NCI-H146 (cell line): ENCODE measurements around the gene DUSP22.
"Not testable (repeated sequence)": the region's sequence is repeated elsewhere in the genome, so short reads cannot be mapped to it uniquely, and the experiment has no call there.

ENCODE experiments used
- DNase-seq: peaks from one replicate; lab custom pipeline; 2025; lab: John Stamatoyannopoulos, UW

Gene DUSP22

DNA sequence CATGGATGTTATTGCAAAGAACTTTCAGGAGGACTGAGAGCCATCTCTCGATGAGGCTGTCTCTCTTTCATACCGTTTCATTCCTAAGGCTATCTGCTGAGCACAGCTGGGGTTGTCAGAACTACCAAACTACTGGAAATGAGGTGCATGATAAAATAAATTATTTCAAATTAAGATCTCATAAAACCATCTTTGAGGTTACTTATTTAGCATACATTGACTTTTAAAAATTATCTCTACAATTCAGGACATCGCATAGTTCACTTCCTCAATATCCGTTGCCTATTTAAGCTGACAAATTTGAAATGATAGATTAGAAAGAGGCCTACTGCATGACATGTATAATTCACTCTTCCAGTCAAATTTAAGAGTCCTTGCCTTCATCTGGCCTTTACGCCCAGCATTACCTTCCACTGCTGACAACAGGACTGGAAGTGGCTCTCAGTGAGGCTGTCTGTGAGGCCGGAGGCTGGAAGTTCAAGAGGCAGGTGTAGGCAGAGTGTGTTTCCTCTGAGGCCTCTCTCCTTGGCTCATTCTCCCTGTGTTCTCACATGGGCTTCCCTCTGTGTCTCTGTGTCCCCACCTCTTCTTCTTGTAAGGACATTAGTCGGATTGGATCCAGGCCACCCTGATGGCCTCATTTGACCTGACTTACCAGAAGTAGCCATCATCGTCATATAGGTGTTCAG lies 12.8 kb upstream of the DUSP22 start:
- DNase-seq, result no peak

GRCh38 chr6:280775-281468 lies 11.4 kb upstream of the DUSP22 start:
- DNase-seq, result no peak

- no peak for DNase-seq
These were observed 10.7 kb upstream of the DUSP22 start for GRCh38 chr6:281469-282103.

DNA sequence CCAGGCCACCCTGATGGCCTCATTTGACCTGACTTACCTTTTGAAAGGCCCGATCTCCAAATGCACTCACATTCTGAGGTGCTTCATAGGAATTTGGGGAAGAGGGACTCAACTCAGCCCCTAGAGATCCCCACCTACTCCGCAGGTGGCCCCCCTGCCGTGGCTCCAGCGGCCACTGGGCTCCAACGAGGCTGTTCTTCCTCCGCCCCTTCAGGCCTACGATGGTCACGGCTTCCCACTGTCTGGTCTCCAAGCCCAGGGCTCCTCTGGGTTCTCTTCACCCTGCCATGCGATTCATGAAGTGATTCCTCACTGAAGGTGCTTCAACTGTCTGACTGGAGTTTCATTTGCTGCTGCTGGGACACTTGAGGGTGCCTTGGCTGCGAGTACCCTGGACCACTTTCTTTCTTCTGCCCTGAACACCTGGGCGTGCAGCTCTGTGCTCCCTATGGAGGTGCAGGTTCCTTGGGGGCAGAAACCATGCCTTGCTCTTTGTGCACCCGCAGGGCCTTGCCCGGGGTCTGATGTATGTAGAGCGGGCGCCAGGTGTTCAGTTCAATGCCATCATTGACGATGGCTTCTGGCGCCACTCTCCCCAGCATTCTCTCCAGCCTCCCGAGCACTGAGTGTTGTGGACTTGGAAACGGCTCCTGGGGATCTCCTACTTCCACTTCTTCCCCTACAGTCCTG lies 10.0 kb upstream of the DUSP22 start:
- DNase-seq, result no peak

DNA sequence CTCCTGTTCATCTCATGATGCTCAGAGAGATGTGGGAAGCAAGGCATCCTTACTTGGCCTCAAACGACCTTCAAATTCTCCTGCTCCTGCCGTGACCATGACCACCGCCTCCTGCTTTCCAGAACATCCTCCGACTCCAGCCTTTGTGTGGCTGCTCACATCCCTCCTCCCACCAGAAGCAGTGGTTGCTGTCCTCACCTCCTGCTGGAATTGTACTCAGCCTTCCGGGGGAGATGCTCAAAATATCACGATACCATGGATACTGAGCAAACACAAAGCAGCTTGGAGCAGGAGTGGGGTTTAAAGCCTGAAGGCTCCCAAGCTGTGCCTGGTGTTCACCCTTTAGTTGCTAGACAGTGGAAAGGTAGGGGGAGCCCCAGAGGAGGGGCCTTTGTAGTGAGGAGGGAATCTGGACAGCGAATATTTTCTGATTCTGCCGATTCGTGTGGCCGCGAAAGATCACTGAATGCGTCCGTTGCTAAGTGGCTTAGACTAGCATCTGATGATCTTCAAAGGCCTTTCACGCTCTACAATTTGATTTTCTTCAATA lies 9.3 kb upstream of the DUSP22 start:
- no peak for DNase-seq

DNA sequence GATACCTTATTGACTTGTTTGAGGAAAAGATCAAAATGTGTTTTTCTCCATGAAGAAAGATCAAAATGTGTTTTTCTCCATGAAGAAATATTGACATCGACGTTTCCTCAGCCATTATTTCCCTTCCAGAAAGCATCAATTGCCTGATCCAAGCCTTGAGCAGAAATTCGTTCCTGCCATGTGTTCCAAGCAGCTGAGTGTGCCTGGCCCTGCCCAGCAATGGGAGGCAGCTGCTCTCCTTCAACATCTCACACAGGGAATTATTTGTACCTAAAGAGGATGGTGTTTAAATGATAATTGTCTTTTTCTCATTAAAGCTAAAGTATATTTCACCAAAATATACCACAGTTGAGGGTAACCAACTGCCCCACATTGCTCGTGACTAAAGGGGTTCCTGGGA lies 7.8 kb upstream of the DUSP22 start:
- DNase-seq, result no peak

GRCh38 chr6:285030-285771 lies 7.1 kb upstream of the DUSP22 start:
- DNase-seq, result no peak

DNA sequence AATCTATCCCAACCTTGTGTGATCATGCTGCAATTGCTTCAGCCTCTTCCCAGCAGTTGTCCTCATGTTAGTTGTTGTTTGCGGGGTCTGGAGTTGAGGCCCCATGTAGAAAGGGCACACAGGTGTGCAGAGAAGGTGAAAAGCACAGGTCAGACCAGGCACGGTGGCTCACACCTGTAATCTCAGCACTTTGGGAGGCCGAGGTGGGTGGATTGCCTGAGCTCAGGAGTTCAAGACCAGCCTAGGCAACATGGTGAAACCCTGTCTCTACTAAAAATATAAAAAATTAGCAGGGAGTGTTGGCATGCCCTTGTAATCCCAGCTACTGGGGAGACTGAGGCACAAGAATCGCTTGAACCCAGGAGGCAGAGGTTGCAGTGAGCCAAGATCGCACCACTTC lies 6.4 kb upstream of the DUSP22 start:
- not testable (repeated sequence) for DNase-seq

GRCh38 chr6:286681-287488 lies 5.4 kb upstream of the DUSP22 start:
- no peak for DNase-seq

GRCh38 chr6:287489-287860 lies 4.8 kb upstream of the DUSP22 start:
- DNase-seq, result no peak

DNA sequence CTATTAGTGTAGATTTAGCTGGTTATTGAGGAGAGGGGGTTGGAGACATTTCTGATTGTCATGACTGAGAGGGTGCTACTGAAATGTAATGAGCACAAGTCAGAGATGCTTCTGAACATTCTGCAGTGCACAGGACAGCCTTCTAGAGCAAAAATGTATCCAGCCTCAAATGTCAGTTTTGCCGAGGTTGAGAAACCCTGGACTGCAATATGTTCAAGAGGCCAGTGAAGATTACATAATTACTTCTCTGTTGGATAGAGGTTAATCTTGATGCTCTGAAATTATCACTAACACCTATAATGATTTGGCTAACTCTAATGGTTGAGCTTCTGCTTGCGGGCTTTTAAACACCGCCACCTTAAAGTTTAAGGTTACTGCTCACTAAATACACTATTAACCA lies 3.4 kb upstream of the DUSP22 start:
- DNase-seq, result no peak

- no peak for DNase-seq
These were observed 2.0 kb upstream of the DUSP22 start for GRCh38 chr6:290111-290922.

DNA sequence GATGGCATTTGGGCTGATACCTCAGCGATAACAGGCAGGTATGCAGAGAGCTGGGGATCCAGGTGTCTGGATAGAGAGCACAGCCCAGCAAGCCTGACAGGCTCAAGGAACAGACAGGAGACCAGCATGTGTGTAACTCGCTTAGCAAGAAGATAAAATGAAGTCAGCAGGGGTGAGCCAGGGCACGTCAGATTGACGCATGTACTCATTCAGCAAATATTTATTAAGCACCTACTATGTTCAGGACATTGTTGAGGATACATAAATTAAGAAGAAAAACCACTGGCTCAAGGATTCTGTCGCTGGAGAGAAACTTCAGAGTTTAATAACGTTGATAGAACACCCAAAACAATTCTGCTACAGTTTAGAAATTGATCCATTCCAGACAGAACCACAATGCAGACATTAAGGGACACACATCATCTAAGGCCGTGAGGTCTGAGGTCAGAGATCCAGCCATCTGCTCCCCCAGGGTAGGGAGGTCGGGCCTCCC lies 1.0 kb upstream of the DUSP22 start:
- DNase-seq, result no peak

DNA sequence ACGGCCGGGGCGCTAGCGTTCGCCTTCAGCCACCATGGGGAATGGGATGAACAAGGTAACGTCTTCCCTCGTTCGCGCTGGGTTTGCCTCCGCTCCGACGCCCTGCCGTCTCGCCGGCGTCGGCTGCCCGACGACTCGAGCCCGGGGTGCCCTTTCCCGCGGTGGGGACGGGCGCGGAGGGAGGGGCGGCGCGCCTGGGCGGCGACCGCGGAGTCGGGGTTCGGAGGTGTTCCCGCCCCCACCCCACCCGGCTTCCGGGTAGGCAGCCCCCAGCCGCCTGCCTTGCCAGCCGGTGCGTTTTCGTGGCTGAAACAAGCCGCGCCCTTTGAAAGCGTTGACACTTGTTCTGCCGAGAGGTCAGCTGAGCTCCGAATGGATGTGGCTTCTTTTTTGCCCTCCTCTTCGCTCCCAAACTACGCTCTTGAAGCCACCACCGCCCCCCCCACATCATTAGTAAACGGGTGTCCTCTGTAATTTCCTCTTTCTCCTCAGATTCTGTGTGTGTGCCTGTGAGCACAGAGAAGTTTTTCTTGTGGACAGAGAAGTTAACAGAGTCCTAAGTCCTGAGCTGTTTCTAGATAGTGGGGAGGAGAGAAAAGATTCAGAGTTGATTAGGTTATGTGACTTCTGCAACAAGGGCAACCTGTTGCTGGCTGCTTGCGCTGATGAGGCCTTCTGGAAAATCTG lies 362 bp downstream of the DUSP22 start:
- DNase-seq, result no peak

GRCh38 chr6:293193-294174 lies 1.2 kb downstream of the DUSP22 start:
- DNase-seq, result no peak

DNA sequence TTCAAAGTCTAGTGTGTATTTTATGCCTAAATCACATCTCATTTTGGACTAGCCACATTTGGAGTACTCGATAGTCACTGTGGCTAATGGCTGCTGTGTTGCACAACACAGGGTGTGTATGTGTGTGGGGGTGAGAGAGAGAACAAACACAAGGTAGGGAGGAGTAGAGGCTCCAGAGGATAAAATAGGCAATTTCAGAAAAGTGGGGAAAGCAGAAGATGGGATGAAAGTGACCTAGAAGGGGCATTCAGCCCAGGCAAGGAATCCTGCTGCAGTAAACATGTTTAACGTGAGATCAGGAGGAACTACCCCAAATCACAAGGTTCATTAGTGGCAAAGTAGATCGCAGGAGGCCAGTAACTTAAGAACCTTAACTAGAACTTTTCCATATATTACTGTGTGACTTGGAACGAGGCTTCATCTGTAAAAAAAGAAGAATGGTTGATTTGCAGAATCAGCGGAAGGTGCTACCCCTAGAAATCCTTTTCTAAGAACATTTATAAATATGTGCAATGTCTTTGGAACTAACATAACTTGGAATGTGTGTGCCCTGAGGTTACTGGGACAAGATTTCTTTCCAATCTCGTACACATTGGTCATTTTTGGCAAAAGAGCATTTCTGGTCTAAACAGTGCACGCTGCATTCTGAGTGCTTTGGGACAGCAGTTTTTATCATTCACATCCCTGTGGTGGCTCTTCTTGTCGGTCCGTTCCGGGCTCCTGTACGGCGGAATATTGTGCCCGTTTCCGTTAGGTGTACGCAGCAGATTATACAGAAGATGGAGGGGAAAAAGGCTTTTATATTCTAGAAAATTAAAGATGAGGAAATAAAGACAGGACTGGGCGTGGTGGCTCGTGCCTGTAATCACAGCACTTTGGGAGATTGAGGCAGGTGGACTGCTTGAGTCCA lies 2.6 kb downstream of the DUSP22 start:
- no peak for DNase-seq
